ENCODE data around the gene PEX11G. TPM values are rescaled to one million over a fixed set of nuclear protein-coding genes. Genes with fewer than 3 reads are reported as not detected.

The PEX11G gene
- total and polyA plus RNA-seq, 2 experiments from 2014 or later, result 2.2 TPM

DNA sequence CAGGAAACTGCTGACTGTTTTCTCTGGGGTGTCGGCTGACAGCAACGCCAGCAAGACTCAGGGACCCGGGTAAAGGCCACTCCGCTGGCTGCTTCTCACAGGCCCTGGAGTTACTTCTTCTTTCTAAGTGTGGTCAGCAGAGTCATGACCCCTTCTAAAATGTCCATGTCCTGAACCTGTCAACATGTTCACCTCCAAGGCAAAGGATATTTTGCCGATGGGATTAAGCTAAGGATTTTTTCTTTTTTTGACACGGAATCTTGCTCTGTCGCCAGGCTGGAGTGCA lies 7.9 kb downstream of the PEX11G start:
- Histone ChIP-seq H4K20me1 (replicated peaks; ENCODE audit: insufficient read depth) (no peaks in the 10 kb centered on the region), H3K79me2 (replicated peaks; ENCODE audit: insufficient read depth) (no peaks in the 10 kb centered on the region), H3K27me3 (ENCODE audit: insufficient read depth) (no peaks in the 10 kb centered on the region), H3K4me3 (no peak overlapping the region), H3F3A (replicated peaks; ENCODE audit: low read depth) (no peaks in the 10 kb centered on the region), H3K4me1 (ENCODE audit: insufficient read depth) (peaks cover 15% of the 10 kb centered on the region), H3K27ac (ENCODE audit: low read depth) (peak overlapping the region; percentile 32; the same call in 1 of the 2 replicates), H3K4me2 (no peak overlapping the region), H2AFZ (no peak overlapping the region), H3K36me3 (ENCODE audit: insufficient read depth) (no peaks in the 10 kb centered on the region), H3K9me2 (ENCODE audit: insufficient read depth) (no peaks in the 10 kb centered on the region)
- no peak for TF ChIP-seq ZNF114 (CRISPR knock-in tag; IDR thresholded peaks at IDR 0.05)
- TF ChIP-seq, protein P1, sequence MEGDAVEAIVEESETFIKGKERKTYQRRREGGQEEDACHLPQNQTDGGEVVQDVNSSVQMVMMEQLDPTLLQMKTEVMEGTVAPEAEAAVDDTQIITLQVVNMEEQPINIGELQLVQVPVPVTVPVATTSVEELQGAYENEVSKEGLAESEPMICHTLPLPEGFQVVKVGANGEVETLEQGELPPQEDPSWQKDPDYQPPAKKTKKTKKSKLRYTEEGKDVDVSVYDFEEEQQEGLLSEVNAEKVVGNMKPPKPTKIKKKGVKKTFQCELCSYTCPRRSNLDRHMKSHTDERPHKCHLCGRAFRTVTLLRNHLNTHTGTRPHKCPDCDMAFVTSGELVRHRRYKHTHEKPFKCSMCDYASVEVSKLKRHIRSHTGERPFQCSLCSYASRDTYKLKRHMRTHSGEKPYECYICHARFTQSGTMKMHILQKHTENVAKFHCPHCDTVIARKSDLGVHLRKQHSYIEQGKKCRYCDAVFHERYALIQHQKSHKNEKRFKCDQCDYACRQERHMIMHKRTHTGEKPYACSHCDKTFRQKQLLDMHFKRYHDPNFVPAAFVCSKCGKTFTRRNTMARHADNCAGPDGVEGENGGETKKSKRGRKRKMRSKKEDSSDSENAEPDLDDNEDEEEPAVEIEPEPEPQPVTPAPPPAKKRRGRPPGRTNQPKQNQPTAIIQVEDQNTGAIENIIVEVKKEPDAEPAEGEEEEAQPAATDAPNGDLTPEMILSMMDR (conservative IDR thresholded peaks at IDR 0.05; ENCODE audit: low read depth in 2 of 2), result no peak
- no peak for TF ChIP-seq NANOG (IDR thresholded peaks at IDR 0.05; ENCODE audit: borderline replicate concordance)
- no peak for TF ChIP-seq EZH2phosphoT487 (IDR thresholded peaks at IDR 0.05; ENCODE audit: unreplicated experiment)
- TF ChIP-seq POLR2AphosphoS5 (IDR thresholded peaks at IDR 0.05; ENCODE audit: low read depth), result no peak
- no peak for TF ChIP-seq JUNB (IDR thresholded peaks at IDR 0.05; ENCODE audit: unreplicated experiment)
- TF ChIP-seq, protein P2, sequence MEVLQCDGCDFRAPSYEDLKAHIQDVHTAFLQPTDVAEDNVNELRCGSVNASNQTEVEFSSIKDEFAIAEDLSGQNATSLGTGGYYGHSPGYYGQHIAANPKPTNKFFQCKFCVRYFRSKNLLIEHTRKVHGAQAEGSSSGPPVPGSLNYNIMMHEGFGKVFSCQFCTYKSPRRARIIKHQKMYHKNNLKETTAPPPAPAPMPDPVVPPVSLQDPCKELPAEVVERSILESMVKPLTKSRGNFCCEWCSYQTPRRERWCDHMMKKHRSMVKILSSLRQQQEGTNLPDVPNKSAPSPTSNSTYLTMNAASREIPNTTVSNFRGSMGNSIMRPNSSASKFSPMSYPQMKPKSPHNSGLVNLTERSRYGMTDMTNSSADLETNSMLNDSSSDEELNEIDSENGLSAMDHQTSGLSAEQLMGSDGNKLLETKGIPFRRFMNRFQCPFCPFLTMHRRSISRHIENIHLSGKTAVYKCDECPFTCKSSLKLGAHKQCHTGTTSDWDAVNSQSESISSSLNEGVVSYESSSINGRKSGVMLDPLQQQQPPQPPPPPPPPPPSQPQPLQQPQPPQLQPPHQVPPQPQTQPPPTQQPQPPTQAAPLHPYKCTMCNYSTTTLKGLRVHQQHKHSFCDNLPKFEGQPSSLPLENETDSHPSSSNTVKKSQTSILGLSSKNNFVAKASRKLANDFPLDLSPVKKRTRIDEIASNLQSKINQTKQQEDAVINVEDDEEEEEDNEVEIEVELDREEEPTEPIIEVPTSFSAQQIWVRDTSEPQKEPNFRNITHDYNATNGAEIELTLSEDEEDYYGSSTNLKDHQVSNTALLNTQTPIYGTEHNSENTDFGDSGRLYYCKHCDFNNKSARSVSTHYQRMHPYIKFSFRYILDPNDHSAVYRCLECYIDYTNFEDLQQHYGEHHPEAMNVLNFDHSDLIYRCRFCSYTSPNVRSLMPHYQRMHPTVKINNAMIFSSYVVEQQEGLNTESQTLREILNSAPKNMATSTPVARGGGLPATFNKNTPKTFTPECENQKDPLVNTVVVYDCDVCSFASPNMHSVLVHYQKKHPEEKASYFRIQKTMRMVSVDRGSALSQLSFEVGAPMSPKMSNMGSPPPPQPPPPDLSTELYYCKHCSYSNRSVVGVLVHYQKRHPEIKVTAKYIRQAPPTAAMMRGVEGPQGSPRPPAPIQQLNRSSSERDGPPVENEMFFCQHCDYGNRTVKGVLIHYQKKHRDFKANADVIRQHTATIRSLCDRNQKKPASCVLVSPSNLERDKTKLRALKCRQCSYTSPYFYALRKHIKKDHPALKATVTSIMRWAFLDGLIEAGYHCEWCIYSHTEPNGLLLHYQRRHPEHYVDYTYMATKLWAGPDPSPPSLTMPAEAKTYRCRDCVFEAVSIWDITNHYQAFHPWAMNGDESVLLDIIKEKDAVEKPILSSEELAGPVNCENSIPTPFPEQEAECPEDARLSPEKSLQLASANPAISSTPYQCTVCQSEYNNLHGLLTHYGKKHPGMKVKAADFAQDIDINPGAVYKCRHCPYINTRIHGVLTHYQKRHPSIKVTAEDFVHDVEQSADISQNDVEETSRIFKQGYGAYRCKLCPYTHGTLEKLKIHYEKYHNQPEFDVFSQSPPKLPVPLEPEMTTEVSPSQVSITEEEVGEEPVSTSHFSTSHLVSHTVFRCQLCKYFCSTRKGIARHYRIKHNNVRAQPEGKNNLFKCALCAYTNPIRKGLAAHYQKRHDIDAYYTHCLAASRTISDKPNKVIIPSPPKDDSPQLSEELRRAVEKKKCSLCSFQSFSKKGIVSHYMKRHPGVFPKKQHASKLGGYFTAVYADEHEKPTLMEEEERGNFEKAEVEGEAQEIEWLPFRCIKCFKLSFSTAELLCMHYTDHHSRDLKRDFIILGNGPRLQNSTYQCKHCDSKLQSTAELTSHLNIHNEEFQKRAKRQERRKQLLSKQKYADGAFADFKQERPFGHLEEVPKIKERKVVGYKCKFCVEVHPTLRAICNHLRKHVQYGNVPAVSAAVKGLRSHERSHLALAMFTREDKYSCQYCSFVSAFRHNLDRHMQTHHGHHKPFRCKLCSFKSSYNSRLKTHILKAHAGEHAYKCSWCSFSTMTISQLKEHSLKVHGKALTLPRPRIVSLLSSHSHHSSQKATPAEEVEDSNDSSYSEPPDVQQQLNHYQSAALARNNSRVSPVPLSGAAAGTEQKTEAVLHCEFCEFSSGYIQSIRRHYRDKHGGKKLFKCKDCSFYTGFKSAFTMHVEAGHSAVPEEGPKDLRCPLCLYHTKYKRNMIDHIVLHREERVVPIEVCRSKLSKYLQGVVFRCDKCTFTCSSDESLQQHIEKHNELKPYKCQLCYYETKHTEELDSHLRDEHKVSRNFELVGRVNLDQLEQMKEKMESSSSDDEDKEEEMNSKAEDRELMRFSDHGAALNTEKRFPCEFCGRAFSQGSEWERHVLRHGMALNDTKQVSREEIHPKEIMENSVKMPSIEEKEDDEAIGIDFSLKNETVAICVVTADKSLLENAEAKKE (CRISPR knock-in tag; IDR thresholded peaks at IDR 0.05), result no peak
- TF ChIP-seq CREB1 (CRISPR knock-in tag; IDR thresholded peaks at IDR 0.05; ENCODE audit: low read depth), result no peak
- TF ChIP-seq STAT1 (IDR thresholded peaks at IDR 0.05; ENCODE audit: unreplicated experiment), result no peak
- TF ChIP-seq, protein P3, sequence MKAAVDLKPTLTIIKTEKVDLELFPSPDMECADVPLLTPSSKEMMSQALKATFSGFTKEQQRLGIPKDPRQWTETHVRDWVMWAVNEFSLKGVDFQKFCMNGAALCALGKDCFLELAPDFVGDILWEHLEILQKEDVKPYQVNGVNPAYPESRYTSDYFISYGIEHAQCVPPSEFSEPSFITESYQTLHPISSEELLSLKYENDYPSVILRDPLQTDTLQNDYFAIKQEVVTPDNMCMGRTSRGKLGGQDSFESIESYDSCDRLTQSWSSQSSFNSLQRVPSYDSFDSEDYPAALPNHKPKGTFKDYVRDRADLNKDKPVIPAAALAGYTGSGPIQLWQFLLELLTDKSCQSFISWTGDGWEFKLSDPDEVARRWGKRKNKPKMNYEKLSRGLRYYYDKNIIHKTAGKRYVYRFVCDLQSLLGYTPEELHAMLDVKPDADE (IDR thresholded peaks at IDR 0.05), result no peak
- no peak for TF ChIP-seq ZNF331 (CRISPR knock-in tag; IDR thresholded peaks at IDR 0.05; ENCODE audit: low read depth)
- TF ChIP-seq, protein P4, sequence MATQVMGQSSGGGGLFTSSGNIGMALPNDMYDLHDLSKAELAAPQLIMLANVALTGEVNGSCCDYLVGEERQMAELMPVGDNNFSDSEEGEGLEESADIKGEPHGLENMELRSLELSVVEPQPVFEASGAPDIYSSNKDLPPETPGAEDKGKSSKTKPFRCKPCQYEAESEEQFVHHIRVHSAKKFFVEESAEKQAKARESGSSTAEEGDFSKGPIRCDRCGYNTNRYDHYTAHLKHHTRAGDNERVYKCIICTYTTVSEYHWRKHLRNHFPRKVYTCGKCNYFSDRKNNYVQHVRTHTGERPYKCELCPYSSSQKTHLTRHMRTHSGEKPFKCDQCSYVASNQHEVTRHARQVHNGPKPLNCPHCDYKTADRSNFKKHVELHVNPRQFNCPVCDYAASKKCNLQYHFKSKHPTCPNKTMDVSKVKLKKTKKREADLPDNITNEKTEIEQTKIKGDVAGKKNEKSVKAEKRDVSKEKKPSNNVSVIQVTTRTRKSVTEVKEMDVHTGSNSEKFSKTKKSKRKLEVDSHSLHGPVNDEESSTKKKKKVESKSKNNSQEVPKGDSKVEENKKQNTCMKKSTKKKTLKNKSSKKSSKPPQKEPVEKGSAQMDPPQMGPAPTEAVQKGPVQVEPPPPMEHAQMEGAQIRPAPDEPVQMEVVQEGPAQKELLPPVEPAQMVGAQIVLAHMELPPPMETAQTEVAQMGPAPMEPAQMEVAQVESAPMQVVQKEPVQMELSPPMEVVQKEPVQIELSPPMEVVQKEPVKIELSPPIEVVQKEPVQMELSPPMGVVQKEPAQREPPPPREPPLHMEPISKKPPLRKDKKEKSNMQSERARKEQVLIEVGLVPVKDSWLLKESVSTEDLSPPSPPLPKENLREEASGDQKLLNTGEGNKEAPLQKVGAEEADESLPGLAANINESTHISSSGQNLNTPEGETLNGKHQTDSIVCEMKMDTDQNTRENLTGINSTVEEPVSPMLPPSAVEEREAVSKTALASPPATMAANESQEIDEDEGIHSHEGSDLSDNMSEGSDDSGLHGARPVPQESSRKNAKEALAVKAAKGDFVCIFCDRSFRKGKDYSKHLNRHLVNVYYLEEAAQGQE (IDR thresholded peaks at IDR 0.05; ENCODE audit: unreplicated experiment), result no peak
- no peak for TF ChIP-seq EZH2 (IDR thresholded peaks at IDR 0.05; ENCODE audit: low read depth, unreplicated experiment)
- DNase-seq (ENCODE audit: low spot score) (no peak), ATAC-seq (no peak)
- peak overlapping the region; percentile 75; the same call in 1 of the 2 replicates for H3K27ac Mint-ChIP-seq
- H3K27me3 Mint-ChIP-seq (ENCODE audit: insufficient read depth, low read depth, poor library complexity), result peaks cover 18% of the 10 kb centered on the region
- H3K9me3 Mint-ChIP-seq, result no peaks in the 10 kb centered on the region
- H3K36me3 Mint-ChIP-seq (ENCODE audit: low read depth), result peaks cover 3% of the 10 kb centered on the region; the same call in 1 of the 3 replicates
- no peak overlapping the region for H3K4me3 Mint-ChIP-seq
- peaks cover 17% of the 10 kb centered on the region for H3K4me1 Mint-ChIP-seq

All from GM23338 (cell line).